HG03097 (cell line): ENCODE results near the gene TGFB1.
A peak's percentile ranks its signal among the peaks of the same experiment; 100 is the strongest.
"Not testable (repeated sequence)": the region's sequence is repeated elsewhere in the genome, so short reads cannot be mapped to it uniquely, and the experiment has no call there.

Experiments used
- ATAC-seq: cut with Tn5 transposase; IDR thresholded peaks from one replicate; pipeline ENCODE4 v1.9.1; 2021; ENCODE audit not compliant: unreplicated experiment, low FRiP score

TGFB1 gene

GRCh38 chr19:41304706-41305483 lies 48.8 kb downstream of the TGFB1 start:
- ATAC-seq = no peak

GRCh38 chr19:41303954-41304353 lies 49.8 kb downstream of the TGFB1 start:
- no peak for ATAC-seq

- peak; percentile 35 for ATAC-seq
These were observed 50.9 kb downstream of the TGFB1 start for GRCh38 chr19:41302624-41303351.

GRCh38 chr19:41300555-41300954 lies 53.2 kb downstream of the TGFB1 start:
- ATAC-seq = no peak

GRCh38 chr19:41299755-41300089 lies 54.0 kb downstream of the TGFB1 start:
- no peak for ATAC-seq

- ATAC-seq = no peak
These were observed 54.5 kb downstream of the TGFB1 start for GRCh38 chr19:41299046-41299754.

GRCh38 chr19:41298348-41298964 lies 55.3 kb downstream of the TGFB1 start:
- ATAC-seq = no peak

GRCh38 chr19:41297628-41298347 lies 55.9 kb downstream of the TGFB1 start:
- peak; percentile 56 for ATAC-seq

GRCh38 chr19:41296433-41296871 lies 57.3 kb downstream of the TGFB1 start:
- ATAC-seq = no peak

GRCh38 chr19:41295499-41295898 lies 58.2 kb downstream of the TGFB1 start:
- no peak for ATAC-seq

GRCh38 chr19:41294393-41294792 lies 59.3 kb downstream of the TGFB1 start:
- no peak for ATAC-seq

- not testable (repeated sequence) for ATAC-seq
These were observed 63.9 kb downstream of the TGFB1 start for GRCh38 chr19:41289814-41290213.

- no peak for ATAC-seq
These were observed 64.8 kb downstream of the TGFB1 start for GRCh38 chr19:41288673-41289530.
